ENCODE data around the gene TMEM163. TPM values are rescaled to one million over a fixed set of nuclear protein-coding genes. Genes with fewer than 3 reads are reported as not detected.

TMEM163 gene
- total and polyA plus RNA-seq, 4 donors, result 5.8 to 46.9 (median 29.8) TPM

GRCh38 chr2:134728163-134728562 is 9.4 kb upstream of the TMEM163 start:
- TF ChIP-seq CTCF (IDR thresholded peaks at IDR 0.05; ENCODE audit: control extremely low read depth, extremely low read depth), result no peak
- ATAC-seq (ENCODE audit: insufficient read depth, low FRiP score), result no peak
- Histone ChIP-seq H3K4me1 (ENCODE audit: control insufficient read depth in 5 of 5, insufficient read depth in 5 of 5, low read length in 5 of 5) (no peaks in the 10 kb centered on the region), H3K36me3 (ENCODE audit: control insufficient read depth in 4 of 4, insufficient read depth in 4 of 4, low read length in 4 of 4) (no peaks in the 10 kb centered on the region), H3K9ac (ENCODE audit: insufficient read depth in 1 of 2, low read length in 2 of 2) (no peak overlapping the region), H3K9me3 (ENCODE audit: control insufficient read depth in 4 of 4, insufficient read depth in 3 of 4, low read length in 3 of 4) (no peaks in the 10 kb centered on the region), H3K27me3 (ENCODE audit: control insufficient read depth in 3 of 3, insufficient read depth in 3 of 3, low read length in 2 of 3) (peaks cover 0 to 4% (median 0%) of the 10 kb centered on the region in 3 donors), H3K4me3 (no peak overlapping the region), H3K27ac (ENCODE audit: low read depth in 1 of 2, low read length in 1 of 2) (no peak overlapping the region)
- 93 to 94% methylated on average over 3 of the region's 3 CpGs for WGBS, 2 donors
- DNase-seq, result no peak

- no peaks in the 10 kb centered on the region for H3K36me3 ChIP-seq (ENCODE audit: control insufficient read depth in 4 of 4, insufficient read depth in 4 of 4, low read length in 4 of 4)
- no peaks in the 10 kb centered on the region for H3K9me3 ChIP-seq (ENCODE audit: control insufficient read depth in 4 of 4, insufficient read depth in 3 of 4, low read length in 3 of 4)
- H3K9ac ChIP-seq (ENCODE audit: insufficient read depth in 1 of 2, low read length in 2 of 2), result no peak overlapping the region
- no peak for TF ChIP-seq CTCF (IDR thresholded peaks at IDR 0.05; ENCODE audit: control extremely low read depth, extremely low read depth)
- H3K27ac ChIP-seq (ENCODE audit: low read depth in 1 of 2, low read length in 1 of 2), result no peak overlapping the region
- DNase-seq, result no peak
- no peak overlapping the region for H3K4me3 ChIP-seq
- ATAC-seq (ENCODE audit: insufficient read depth, low FRiP score), result no peak
- H3K27me3 ChIP-seq (ENCODE audit: control insufficient read depth in 3 of 3, insufficient read depth in 3 of 3, low read length in 2 of 3), result peaks cover 0 to 5% (median 4%) of the 10 kb centered on the region in 3 donors
- WGBS, 2 donors, result 84 to 94% methylated on average over 4 of the region's 4 CpGs
- H3K4me1 ChIP-seq (ENCODE audit: control insufficient read depth in 5 of 5, insufficient read depth in 5 of 5, low read length in 5 of 5), result no peaks in the 10 kb centered on the region
These were observed 8.6 kb upstream of the TMEM163 start for GRCh38 chr2:134727385-134727784.

- Histone ChIP-seq H3K4me1 (ENCODE audit: control insufficient read depth in 5 of 5, insufficient read depth in 5 of 5, low read length in 5 of 5) (no peaks in the 10 kb centered on the region), H3K27ac (ENCODE audit: low read depth in 1 of 2, low read length in 1 of 2) (no peak overlapping the region), H3K36me3 (ENCODE audit: control insufficient read depth in 4 of 4, insufficient read depth in 4 of 4, low read length in 4 of 4) (no peaks in the 10 kb centered on the region), H3K4me3 (no peak overlapping the region), H3K9ac (ENCODE audit: insufficient read depth in 1 of 2, low read length in 2 of 2) (no peak overlapping the region), H3K27me3 (ENCODE audit: control insufficient read depth in 3 of 3, insufficient read depth in 3 of 3, low read length in 2 of 3) (peaks cover 0 to 6% (median 4%) of the 10 kb centered on the region in 3 donors), H3K9me3 (ENCODE audit: control insufficient read depth in 4 of 4, insufficient read depth in 3 of 4, low read length in 3 of 4) (no peaks in the 10 kb centered on the region)
- no peak for TF ChIP-seq CTCF (IDR thresholded peaks at IDR 0.05; ENCODE audit: control extremely low read depth, extremely low read depth)
- ATAC-seq (ENCODE audit: insufficient read depth, low FRiP score) (no peak), DNase-seq (no peak)
These were observed 7.8 kb upstream of the TMEM163 start for GRCh38 chr2:134726645-134727044.

- TF ChIP-seq CTCF (IDR thresholded peaks at IDR 0.05; ENCODE audit: control extremely low read depth, extremely low read depth), result no peak
- H3K27ac ChIP-seq (ENCODE audit: low read depth in 1 of 2, low read length in 1 of 2), result no peak overlapping the region
These were observed 7.1 kb upstream of the TMEM163 start for GRCh38 chr2:134725876-134726275.

More at GRCh38 chr2:134725876-134726275, 7.1 kb upstream of the TMEM163 start:
- H3K36me3 ChIP-seq (ENCODE audit: control insufficient read depth in 4 of 4, insufficient read depth in 4 of 4, low read length in 4 of 4), result no peaks in the 10 kb centered on the region
- ATAC-seq (ENCODE audit: insufficient read depth, low FRiP score) (no peak), DNase-seq (no peak)
- H3K4me3 ChIP-seq, result no peak overlapping the region
- no peaks in the 10 kb centered on the region for H3K4me1 ChIP-seq (ENCODE audit: control insufficient read depth in 5 of 5, insufficient read depth in 5 of 5, low read length in 5 of 5)
- H3K9ac ChIP-seq (ENCODE audit: insufficient read depth in 1 of 2, low read length in 2 of 2), result no peak overlapping the region
- H3K9me3 ChIP-seq (ENCODE audit: control insufficient read depth in 4 of 4, insufficient read depth in 3 of 4, low read length in 3 of 4), result no peaks in the 10 kb centered on the region
- peaks cover 2 to 9% (median 4%) of the 10 kb centered on the region in 3 donors for H3K27me3 ChIP-seq (ENCODE audit: control insufficient read depth in 3 of 3, insufficient read depth in 3 of 3, low read length in 2 of 3)
